Thyroid gland (tissue), 4 donors: ENCODE results near the gene SLC51B.

Experiments used
- POLR2A ChIP-seq, 2 donors: fragments of 450-650 bp; IDR thresholded peaks; one replicate each; pipeline ENCODE4 v1.6.1; 2017; ENCODE audit warnings: antibody characterized with exemption in 2 of 2, mild to moderate bottlenecking in 2 of 2, moderate library complexity in 1 of 2
- TF ChIP-seq, protein P1 (sequence below), 6 experiments: fragments of 200-600 bp in 3 of 6; fragments of 450-650 bp in 3 of 6; sonication (generic) in 3 of 6; IDR thresholded peaks; one replicate each; pipeline ENCODE4 v1.5.1; 2016 to 2019; ENCODE audit warnings: antibody characterized with exemption in 6 of 6, mild to moderate bottlenecking in 2 of 6, inconsistent platforms in 1 of 6, moderate library complexity in 1 of 6

DNA sequence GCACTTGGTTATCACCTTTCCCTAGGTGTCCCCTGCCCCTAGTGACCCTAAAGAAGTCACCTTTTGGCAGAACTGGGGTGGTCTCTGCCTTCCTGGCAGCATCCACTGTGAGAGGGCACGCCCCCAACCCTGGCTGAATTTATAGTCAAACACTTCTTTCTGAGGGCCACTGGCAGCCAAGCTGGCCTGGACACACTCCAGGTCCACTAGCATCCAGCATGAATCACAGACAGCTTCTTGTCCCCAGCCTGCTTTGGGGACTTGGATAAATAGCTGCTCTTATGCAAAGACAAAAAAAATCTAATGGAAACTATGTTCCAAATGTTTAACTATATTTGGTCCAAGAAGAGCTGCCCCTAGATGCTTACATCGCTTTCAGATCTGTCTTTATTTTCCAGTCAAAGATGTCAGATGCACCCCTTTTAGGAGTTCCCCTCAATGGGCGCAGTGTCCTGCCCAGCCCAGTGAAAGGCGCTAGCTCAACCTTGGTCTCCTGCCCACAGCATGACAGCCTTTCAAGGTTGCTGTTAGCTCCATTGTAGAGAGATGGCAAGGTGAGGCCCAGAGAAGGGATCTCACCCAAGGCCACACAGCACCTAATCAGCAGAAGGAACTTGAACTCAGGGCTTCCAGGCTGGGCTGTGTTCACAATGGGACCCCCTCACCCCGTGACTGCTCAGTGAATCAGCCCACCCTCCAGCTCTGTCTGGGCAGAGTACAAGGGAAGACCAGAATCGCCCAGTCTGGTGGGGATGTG lies 15.6 kb downstream of the SLC51B start:
- no peak for TF ChIP-seq POLR2A (IDR thresholded peaks at IDR 0.05)
- TF ChIP-seq, protein P1, sequence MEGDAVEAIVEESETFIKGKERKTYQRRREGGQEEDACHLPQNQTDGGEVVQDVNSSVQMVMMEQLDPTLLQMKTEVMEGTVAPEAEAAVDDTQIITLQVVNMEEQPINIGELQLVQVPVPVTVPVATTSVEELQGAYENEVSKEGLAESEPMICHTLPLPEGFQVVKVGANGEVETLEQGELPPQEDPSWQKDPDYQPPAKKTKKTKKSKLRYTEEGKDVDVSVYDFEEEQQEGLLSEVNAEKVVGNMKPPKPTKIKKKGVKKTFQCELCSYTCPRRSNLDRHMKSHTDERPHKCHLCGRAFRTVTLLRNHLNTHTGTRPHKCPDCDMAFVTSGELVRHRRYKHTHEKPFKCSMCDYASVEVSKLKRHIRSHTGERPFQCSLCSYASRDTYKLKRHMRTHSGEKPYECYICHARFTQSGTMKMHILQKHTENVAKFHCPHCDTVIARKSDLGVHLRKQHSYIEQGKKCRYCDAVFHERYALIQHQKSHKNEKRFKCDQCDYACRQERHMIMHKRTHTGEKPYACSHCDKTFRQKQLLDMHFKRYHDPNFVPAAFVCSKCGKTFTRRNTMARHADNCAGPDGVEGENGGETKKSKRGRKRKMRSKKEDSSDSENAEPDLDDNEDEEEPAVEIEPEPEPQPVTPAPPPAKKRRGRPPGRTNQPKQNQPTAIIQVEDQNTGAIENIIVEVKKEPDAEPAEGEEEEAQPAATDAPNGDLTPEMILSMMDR (IDR thresholded peaks at IDR 0.05), result no peak
